Erythroblast (primary cell): ENCODE measurements around the gene SARS1.

ENCODE experiments used
- GATA1 ChIP-seq: IDR thresholded peaks from 2 replicates; pipeline ENCODE4 v1.6.1; 2011; ENCODE audit warnings: low read depth, mild to moderate bottlenecking, control low read depth, low read length, moderate library complexity
- POLR2A ChIP-seq: IDR thresholded peaks from 2 replicates; pipeline ENCODE4 v1.6.1; 2011; ENCODE audit warnings: mild to moderate bottlenecking, low read length

DNA sequence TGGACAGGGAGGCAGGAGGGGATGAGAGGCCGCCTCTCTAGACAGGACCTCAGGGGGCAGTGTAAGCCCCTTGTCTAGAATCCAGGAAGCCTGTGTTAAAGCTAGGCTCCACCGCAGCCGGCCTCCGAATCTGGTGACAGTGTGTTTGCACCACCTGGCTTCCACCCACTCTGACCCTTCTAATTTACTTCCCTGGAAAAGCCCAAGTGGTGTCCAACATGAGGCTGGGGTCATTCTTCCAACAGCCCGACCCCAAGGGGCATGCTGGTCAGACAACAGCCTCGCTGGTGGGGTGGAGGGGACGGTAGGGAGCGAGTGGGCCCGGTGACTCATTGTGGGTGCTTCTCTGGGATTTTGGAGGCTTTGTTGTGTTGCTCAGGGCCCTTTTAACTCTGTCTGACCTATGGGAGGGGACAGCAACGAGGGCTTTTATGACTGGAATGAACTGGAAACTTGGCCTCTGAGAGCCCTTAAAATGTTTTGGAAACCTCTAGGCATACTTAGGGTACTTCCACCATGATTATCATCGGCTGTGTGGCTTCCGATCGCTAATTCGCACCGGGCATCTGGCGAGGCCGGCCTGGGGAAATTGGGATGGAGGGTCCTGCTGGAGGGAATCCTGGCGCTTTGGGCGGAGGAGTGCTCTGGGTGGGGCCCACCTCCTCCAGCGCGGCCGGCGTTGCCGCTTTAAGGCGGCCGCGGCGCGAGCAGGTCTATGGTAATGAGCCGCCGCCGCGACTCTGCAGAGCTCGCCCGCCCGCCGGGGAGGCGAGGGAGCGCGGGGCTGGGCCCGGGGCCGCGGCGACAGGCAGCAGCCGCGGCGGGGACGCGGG, 35.3 kb downstream of the SARS1 start, which contains the start of gene CELSR2:
- TF ChIP-seq POLR2A (no peak), GATA1 (no peak)
